Thyroid gland (tissue), 4 donors: ENCODE results near the gene EPHA5.

Experiments
- CTCF ChIP-seq, 6 experiments: fragments of 200-600 bp in 3 of 6; fragments of 450-650 bp in 3 of 6; sonication (generic) in 3 of 6; IDR thresholded peaks; one replicate each; pipeline ENCODE4 v1.5.1; 2016 to 2019; ENCODE audit warnings: antibody characterized with exemption in 6 of 6, mild to moderate bottlenecking in 2 of 6, inconsistent platforms in 1 of 6, moderate library complexity in 1 of 6
- POLR2A ChIP-seq, 2 donors: fragments of 450-650 bp; IDR thresholded peaks; one replicate each; pipeline ENCODE4 v1.6.1; 2017; ENCODE audit warnings: antibody characterized with exemption in 2 of 2, mild to moderate bottlenecking in 2 of 2, moderate library complexity in 1 of 2

- TF ChIP-seq CTCF (IDR thresholded peaks at IDR 0.05) (no peak), POLR2A (IDR thresholded peaks at IDR 0.05) (no peak)
Observed at GRCh38 chr4:65316534-65316933, 353.8 kb downstream of the EPHA5 start.
